SK-N-SH (cell line): ENCODE results near the gene ZNF366. TPM values are rescaled to one million over a fixed set of nuclear protein-coding genes. Genes with fewer than 3 reads are reported as not detected.
A peak's percentile ranks its signal among the peaks of the same experiment; 100 is the strongest.

ENCODE experiments used
- CTCF ChIA-PET: fragments of 300-600, 350-600 bp; formaldehyde crosslinking; extraction: SDS; loops from one replicate; lab custom pipeline; 2021; lab: Yijun Ruan, JAX
- POLR2A ChIA-PET: fragments of 350-600 bp; sonication (Branson Sonifier 250); formaldehyde crosslinking; extraction: SDS; loops from one replicate; lab custom pipeline; 2020; ENCODE audit warnings: antibody characterized with exemption, inconsistent platforms; lab: Yijun Ruan, JAX
- DNase-seq: peaks from one replicate; pipeline ENCODE4 v3.0.0; 2012
- H2AFZ ChIP-seq: fragments of 200-600 bp; sonication (generic); 2 replicates; pipeline ENCODE4 v1.8.1; 2016; ENCODE audit warnings: antibody characterized with exemption, mild to moderate bottlenecking, low read depth
- H3F3A ChIP-seq: fragments of 200-600 bp; sonication (generic); replicated peaks from 2 replicates; pipeline ENCODE3; 2016; ENCODE audit warnings: antibody characterized with exemption, mild to moderate bottlenecking; ENCODE audit not compliant: insufficient read depth
- H3K27ac ChIP-seq, 2 experiments: fragments of 200-500 bp in 1 of 2; fragments of 200-600 bp in 1 of 2; sonication (Bioruptor generic) in 1 of 2; sonication (generic), shearing (Covaris generic) in 1 of 2; 2 replicates each; pipeline versions ENCODE4 v1.5.1 to v1.6.1; 2014 to 2016; ENCODE audit warnings: low read depth in 2 of 2, inconsistent platforms in 1 of 2, low read length in 1 of 2, mild to moderate bottlenecking in 1 of 2, mixed read lengths in 1 of 2
- H3K27me3 ChIP-seq: fragments of 200-600 bp; sonication (generic), shearing (Covaris generic); 2 replicates; pipeline ENCODE4 v1.6.1; 2016; ENCODE audit warnings: mixed run types; ENCODE audit not compliant: insufficient read depth
- H3K36me3 ChIP-seq, 2 experiments: fragments of 200-500 bp in 1 of 2; fragments of 200-600 bp in 1 of 2; sonication (Bioruptor generic) in 1 of 2; sonication (generic) in 1 of 2; replicated peaks in 1 of 2; 2 replicates each; pipeline versions ENCODE3 to v1.5.1; 2014 to 2016; ENCODE audit warnings: low read length in 1 of 2, mild to moderate bottlenecking in 1 of 2; ENCODE audit not compliant: insufficient read depth in 2 of 2, control insufficient read depth in 1 of 2
- H3K4me1 ChIP-seq, 2 experiments: fragments of 200-500 bp in 1 of 2; fragments of 200-600 bp in 1 of 2; sonication (Bioruptor generic) in 1 of 2; sonication (generic), shearing (Covaris generic) in 1 of 2; 2 replicates each; pipeline versions ENCODE4 v1.5.1 to v1.6.1; 2014 to 2016; ENCODE audit warnings: low read depth in 1 of 2, low read length in 1 of 2, mixed run types in 1 of 2; ENCODE audit not compliant: insufficient read depth in 2 of 2, control insufficient read depth in 1 of 2
- H3K4me2 ChIP-seq: fragments of 200-600 bp; sonication (generic), shearing (Covaris generic); 2 replicates; pipeline ENCODE4 v1.6.1; 2017; ENCODE audit warnings: mixed run types
- H3K4me3 ChIP-seq, 2 experiments: fragments of 200-500 bp in 1 of 2; fragments of 200-600 bp in 1 of 2; sonication (Bioruptor generic) in 1 of 2; sonication (generic), shearing (Covaris generic) in 1 of 2; 2 replicates each; pipeline versions ENCODE4 v1.5.1 to v1.8.1; 2014 to 2016; ENCODE audit warnings: low read depth in 2 of 2, inconsistent platforms in 1 of 2, low read length in 1 of 2, mild to moderate bottlenecking in 1 of 2, mixed read lengths in 1 of 2, moderate library complexity in 1 of 2
- H3K79me2 ChIP-seq: fragments of 200-600 bp; sonication (generic); 2 replicates; pipeline ENCODE4 v1.8.1; 2017; ENCODE audit warnings: mild to moderate bottlenecking; ENCODE audit not compliant: insufficient read depth
- H3K9ac ChIP-seq: fragments of 200-600 bp; sonication (generic); 2 replicates; pipeline ENCODE4 v1.6.1; 2017; ENCODE audit warnings: mixed run types
- H3K9me2 ChIP-seq: fragments of 200-600 bp; sonication (generic); 2 replicates; pipeline ENCODE4 v1.6.1; 2017; ENCODE audit warnings: mixed run types
- H3K9me3 ChIP-seq: fragments of 200-600 bp; sonication (generic); 2 replicates; pipeline ENCODE4 v1.6.1; 2017; ENCODE audit warnings: mixed run types, mild to moderate bottlenecking, moderate library complexity
- H4K20me1 ChIP-seq: fragments of 200-600 bp; sonication (generic); 2 replicates; pipeline ENCODE4 v1.6.1; 2017; ENCODE audit warnings: mild to moderate bottlenecking, mixed run types; ENCODE audit not compliant: insufficient read depth
- FOSL2 ChIP-seq: IDR thresholded peaks from 2 replicates; pipeline ENCODE4 v1.4.0; 2012; ENCODE audit warnings: low read depth, mild to moderate bottlenecking, moderate library complexity, borderline replicate concordance
- FOXM1 ChIP-seq: IDR thresholded peaks from 2 replicates; pipeline ENCODE4 v1.4.0; 2012; ENCODE audit warnings: low read depth, mild to moderate bottlenecking
- GABPA ChIP-seq: IDR thresholded peaks from 2 replicates; pipeline ENCODE4 v1.4.0; 2012; ENCODE audit warnings: low read depth, mild to moderate bottlenecking
- JUND ChIP-seq: IDR thresholded peaks from 2 replicates; pipeline ENCODE4 v1.4.0; 2012
- MEF2A ChIP-seq: IDR thresholded peaks from 2 replicates; pipeline ENCODE4 v1.4.0; 2012; ENCODE audit warnings: low read depth, borderline replicate concordance
- MXI1 ChIP-seq: IDR thresholded peaks from 2 replicates; pipeline ENCODE4 v1.6.1; 2012; ENCODE audit warnings: mild to moderate bottlenecking, low read depth, low read length, improper control_type of control experiment
- RAD21 ChIP-seq: IDR thresholded peaks from 2 replicates; pipeline ENCODE4 v1.6.1; 2012; ENCODE audit warnings: mild to moderate bottlenecking, low read length
- RCOR1 ChIP-seq: fragments of 150-350 bp; IDR thresholded peaks from 2 replicates; pipeline ENCODE4 v1.6.1; 2017; ENCODE audit warnings: antibody characterized with exemption, low read length
- RFX5 ChIP-seq: IDR thresholded peaks from 2 replicates; pipeline ENCODE4 v1.6.1; 2012; ENCODE audit warnings: mild to moderate bottlenecking, improper control_type of control experiment, low read length
- SIN3A ChIP-seq: IDR thresholded peaks from 2 replicates; pipeline ENCODE4 v1.6.1; 2012; ENCODE audit warnings: low read depth, mild to moderate bottlenecking, low read length, moderate library complexity, borderline replicate concordance
- SMC3 ChIP-seq: IDR thresholded peaks from 2 replicates; pipeline ENCODE4 v1.6.1; 2012; ENCODE audit warnings: low read depth, low read length, improper control_type of control experiment
- TCF12 ChIP-seq: IDR thresholded peaks from 2 replicates; pipeline ENCODE4 v1.4.0; 2012
- TEAD4 ChIP-seq: IDR thresholded peaks from 2 replicates; pipeline ENCODE4 v1.4.0; 2012; ENCODE audit warnings: mild to moderate bottlenecking, borderline replicate concordance; ENCODE audit not compliant: insufficient read depth
- USF1 ChIP-seq: IDR thresholded peaks from 2 replicates; pipeline ENCODE4 v1.4.0; 2012; ENCODE audit warnings: low read depth, borderline replicate concordance
- WGBS: methylation state at CpG from one replicate; pipeline ENCODE4 v1.1.6; 2017; ENCODE audit warnings: low lambda C conversion rate; 5-methylcytosine and 5-hydroxymethylcytosine counted together
- polyA plus RNA-seq, 3 experiments: library from polyadenylated mRNA; depleted of rRNA; stranded (reverse); fragments of >200 nt; gene quantifications; 2 replicates each; pipeline ENCODE4 v1.2.3, GENCODE V29; 2012
- TF ChIP-seq, protein P1 (sequence below): IDR thresholded peaks from 2 replicates; pipeline ENCODE4 v1.4.0; 2012; ENCODE audit warnings: low read depth, borderline replicate concordance
- TF ChIP-seq, protein P2 (sequence below): IDR thresholded peaks from 2 replicates; pipeline ENCODE4 v1.4.0; 2012; ENCODE audit warnings: low read depth

ZNF366 gene
- polyA plus RNA-seq, 1 of the 3 experiments (the other 2 are of a cell fraction) = not detected

DNA sequence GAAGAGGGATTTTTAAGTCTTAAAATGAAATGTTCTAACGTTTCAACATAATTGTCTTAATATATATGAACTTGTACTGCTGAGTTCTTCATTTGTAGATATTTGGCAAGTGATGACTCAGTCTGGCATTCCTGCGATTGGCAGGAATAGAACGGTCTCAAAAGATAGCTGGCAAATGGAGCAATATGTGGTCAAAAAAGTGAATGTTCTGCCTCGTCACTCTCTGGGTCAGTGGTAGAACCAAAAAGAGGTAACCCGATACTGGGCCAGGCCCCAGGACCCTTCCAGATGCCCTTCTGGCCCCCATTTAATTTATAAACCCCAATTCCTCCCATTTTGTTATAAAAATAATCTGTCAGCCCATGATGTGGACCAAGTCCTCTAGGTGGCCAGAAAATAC is 39.2 kb downstream of the ZNF366 start:
- H3K36me3 ChIP-seq = no peaks in the 10 kb centered on the region
- H2AFZ ChIP-seq = no peak overlapping the region
- H3K9me2 ChIP-seq = no peaks in the 10 kb centered on the region
- peaks cover 20% of the 10 kb centered on the region for H3F3A ChIP-seq
- no peak for DNase-seq
- no peaks in the 10 kb centered on the region for H3K27me3 ChIP-seq
- ChIA-PET CTCF (interaction anchor here (1.5 kb wide), 1 partner anchor 11 kb away, joined by 3 read pairs; no protein-coding TSS in a partner anchor), POLR2A (no interaction called here)
- TF ChIP-seq JUND = peak; percentile 49
- TF ChIP-seq SMC3 = no peak
- no peak for TF ChIP-seq MEF2A
- TF ChIP-seq FOSL2 = peak; percentile 52; the same call in 1 of the 2 replicates
- peak overlapping the region in 1 of 2 experiments; percentile 8; a peak in 1 of 4 replicates for H3K27ac ChIP-seq
- no peaks in the 10 kb centered on the region for H3K79me2 ChIP-seq
- H3K9ac ChIP-seq = no peak overlapping the region
- H3K4me1 ChIP-seq = peaks cover 0 to 8% of the 10 kb centered on the region in 2 experiments; a peak in 1 of 4 replicates
- no peak overlapping the region for H3K4me3 ChIP-seq
- H3K4me2 ChIP-seq = no peak overlapping the region
- H3K9me3 ChIP-seq = no peaks in the 10 kb centered on the region
- no peaks in the 10 kb centered on the region for H4K20me1 ChIP-seq
- WGBS = 55% methylated on average over 5 of the region's 5 CpGs

DNA sequence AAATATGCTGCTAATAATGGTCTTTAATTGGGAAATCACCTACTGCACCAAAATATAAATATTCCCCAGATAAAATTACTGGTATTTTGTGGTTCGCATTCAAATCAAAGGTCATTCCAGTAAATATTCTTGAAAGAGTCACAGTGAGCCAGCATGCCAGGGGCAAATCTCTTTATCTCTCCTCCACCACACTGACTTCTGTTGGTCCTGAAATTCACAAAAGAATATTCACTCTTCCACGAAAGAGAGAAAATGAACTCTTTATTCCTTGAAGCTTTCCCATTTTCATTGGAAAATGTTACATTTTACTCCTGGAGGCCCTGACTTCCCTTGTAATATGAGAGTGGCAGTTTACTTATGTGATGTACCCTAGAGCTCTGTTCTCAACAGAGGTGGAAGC is 39.7 kb downstream of the ZNF366 start:
- Histone ChIP-seq H3K4me2 (no peak overlapping the region), H3F3A (peaks cover 20% of the 10 kb centered on the region), H4K20me1 (no peaks in the 10 kb centered on the region), H3K36me3 (no peaks in the 10 kb centered on the region), H3K9ac (no peak overlapping the region), H3K9me3 (no peaks in the 10 kb centered on the region), H3K27me3 (no peaks in the 10 kb centered on the region), H3K79me2 (no peaks in the 10 kb centered on the region), H3K9me2 (no peaks in the 10 kb centered on the region), H2AFZ (no peak overlapping the region), H3K4me3 (no peak overlapping the region), H3K27ac (peak overlapping the region in 1 of 2 experiments; percentile 8; a peak in 1 of 4 replicates), H3K4me1 (peaks cover 0 to 8% of the 10 kb centered on the region in 2 experiments; a peak in 1 of 4 replicates)
- ChIA-PET POLR2A (no interaction called here), CTCF (interaction anchor here (1.5 kb wide), 1 partner anchor 11 kb away, joined by 3 read pairs; no protein-coding TSS in a partner anchor)
- TF ChIP-seq TCF12 (no peak), TEAD4 (no peak), JUND (no peak), MEF2A (no peak), SIN3A (no peak), RCOR1 (no peak), FOXM1 (no peak), RFX5 (no peak), MXI1 (no peak), SMC3 (no peak), RAD21 (no peak), USF1 (no peak), GABPA (no peak)
- TF ChIP-seq, protein P1, sequence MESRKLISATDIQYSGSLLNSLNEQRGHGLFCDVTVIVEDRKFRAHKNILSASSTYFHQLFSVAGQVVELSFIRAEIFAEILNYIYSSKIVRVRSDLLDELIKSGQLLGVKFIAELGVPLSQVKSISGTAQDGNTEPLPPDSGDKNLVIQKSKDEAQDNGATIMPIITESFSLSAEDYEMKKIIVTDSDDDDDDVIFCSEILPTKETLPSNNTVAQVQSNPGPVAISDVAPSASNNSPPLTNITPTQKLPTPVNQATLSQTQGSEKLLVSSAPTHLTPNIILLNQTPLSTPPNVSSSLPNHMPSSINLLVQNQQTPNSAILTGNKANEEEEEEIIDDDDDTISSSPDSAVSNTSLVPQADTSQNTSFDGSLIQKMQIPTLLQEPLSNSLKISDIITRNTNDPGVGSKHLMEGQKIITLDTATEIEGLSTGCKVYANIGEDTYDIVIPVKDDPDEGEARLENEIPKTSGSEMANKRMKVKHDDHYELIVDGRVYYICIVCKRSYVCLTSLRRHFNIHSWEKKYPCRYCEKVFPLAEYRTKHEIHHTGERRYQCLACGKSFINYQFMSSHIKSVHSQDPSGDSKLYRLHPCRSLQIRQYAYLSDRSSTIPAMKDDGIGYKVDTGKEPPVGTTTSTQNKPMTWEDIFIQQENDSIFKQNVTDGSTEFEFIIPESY = no peak
- TF ChIP-seq, protein P2, sequence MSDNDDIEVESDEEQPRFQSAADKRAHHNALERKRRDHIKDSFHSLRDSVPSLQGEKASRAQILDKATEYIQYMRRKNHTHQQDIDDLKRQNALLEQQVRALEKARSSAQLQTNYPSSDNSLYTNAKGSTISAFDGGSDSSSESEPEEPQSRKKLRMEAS = no peak
- WGBS = 87% methylated on average over 2 of the region's 2 CpGs
- no peak for DNase-seq
